GM13976 (cell line): ENCODE measurements around the gene EVA1B.

Experiments used
- DNase-seq: peaks from one replicate; pipeline ENCODE4 v3.0.0; 2012; ENCODE audit warnings: low spot score
- CTCF ChIP-seq: IDR thresholded peaks from 2 replicates; pipeline ENCODE4 v1.5.1; 2012; ENCODE audit warnings: borderline replicate concordance, mild to moderate bottlenecking; ENCODE audit not compliant: insufficient read depth; ENCODE audit errors: extremely low read depth, missing control alignments, control extremely low read depth
- in situ Hi-C: fragments of 300-500 bp; cut with MboI; formaldehyde crosslinking; loops from one replicate; pipeline ENCODE4 v1.12.0; 2022; ENCODE audit warnings: low sequenced_read_pairs, mixed read lengths, inconsistent platforms; ENCODE audit not compliant: unreplicated experiment

Gene EVA1B

GRCh38 chr1:36303244-36303643 is 20.2 kb downstream of the EVA1B start:
- no peak for DNase-seq
- in situ Hi-C loops, result no loop called here
- no peak for TF ChIP-seq CTCF

- no peak for DNase-seq
- no peak for TF ChIP-seq CTCF
- in situ Hi-C loops, result no loop called here
Measured at GRCh38 chr1:36301220-36301619, 22.2 kb downstream of the EVA1B start.

- in situ Hi-C loops, result no loop called here
Measured at GRCh38 chr1:36300526-36300925, 22.9 kb downstream of the EVA1B start.

GRCh38 chr1:36298640-36299039 is 24.8 kb downstream of the EVA1B start:
- TF ChIP-seq CTCF, result no peak
- in situ Hi-C loops, result no loop called here
- DNase-seq, result no peak

More at GRCh38 chr1:36300526-36300925, 22.9 kb downstream of the EVA1B start:
- no peak for TF ChIP-seq CTCF
- DNase-seq, result no peak

GRCh38 chr1:36297062-36297461 is 26.4 kb downstream of the EVA1B start:
- DNase-seq, result no peak
- no peak for TF ChIP-seq CTCF
- in situ Hi-C loops, result no loop called here

GRCh38 chr1:36295390-36295789 is 28.1 kb downstream of the EVA1B start:
- TF ChIP-seq CTCF, result no peak
- in situ Hi-C loops, result no loop called here
- DNase-seq, result no peak

- TF ChIP-seq CTCF, result no peak
- DNase-seq, result no peak
- in situ Hi-C loops, result no loop called here
Measured at GRCh38 chr1:36287595-36287994, 35.9 kb downstream of the EVA1B start.
